GM15510 (cell line): ENCODE measurements around the gene RNU7-1.

Experiments
- POLR2A ChIP-seq: IDR thresholded peaks from 3 replicates; pipeline ENCODE4 v1.6.1; 2011; ENCODE audit warnings: borderline replicate concordance; ENCODE audit not compliant: insufficient read length; ENCODE audit errors: extremely low read depth

The RNU7-1 gene

DNA sequence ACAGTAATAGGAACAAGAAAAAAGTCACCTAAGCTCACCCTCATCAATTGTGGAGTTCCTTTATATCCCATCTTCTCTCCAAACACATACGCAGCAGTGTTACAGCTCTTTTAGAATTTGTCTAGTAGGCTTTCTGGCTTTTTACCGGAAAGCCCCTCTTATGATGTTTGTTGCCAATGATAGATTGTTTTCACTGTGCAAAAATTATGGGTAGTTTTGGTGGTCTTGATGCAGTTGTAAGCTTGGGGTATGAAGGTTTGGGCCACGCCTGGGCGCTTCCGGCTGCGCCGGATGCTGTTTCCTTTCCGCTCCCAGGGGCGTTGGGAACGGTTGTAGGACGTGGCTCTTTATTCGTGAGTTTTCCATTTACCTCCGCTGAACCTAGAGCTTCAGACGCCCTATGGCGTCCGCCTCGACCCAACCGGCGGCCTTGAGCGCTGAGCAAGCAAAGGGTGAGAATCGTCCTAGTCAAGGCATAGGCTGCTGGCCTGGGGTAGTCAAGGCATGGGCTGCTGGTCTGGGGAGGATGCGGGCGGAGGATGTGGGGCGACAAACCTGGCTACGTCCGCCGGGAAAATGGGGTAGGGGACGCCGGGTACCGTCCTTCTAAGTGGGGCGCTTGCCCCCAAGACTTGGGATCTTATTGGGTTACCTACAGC, at the start of gene RNU7-1, which contains the start of gene C12orf57:
RNU7-1 (plus strand) TSS at position 95 of the 659 bp plus-strand sequence.
C12orf57 (plus strand) TSS at position 301 of the 659 bp plus-strand sequence; CDS start at position 401, 100 bp downstream.
- TF ChIP-seq POLR2A, result peak; percentile 99

GRCh38 chr12:6894321-6894720, 49.3 kb upstream of the RNU7-1 start:
- TF ChIP-seq POLR2A, result no peak

DNA sequence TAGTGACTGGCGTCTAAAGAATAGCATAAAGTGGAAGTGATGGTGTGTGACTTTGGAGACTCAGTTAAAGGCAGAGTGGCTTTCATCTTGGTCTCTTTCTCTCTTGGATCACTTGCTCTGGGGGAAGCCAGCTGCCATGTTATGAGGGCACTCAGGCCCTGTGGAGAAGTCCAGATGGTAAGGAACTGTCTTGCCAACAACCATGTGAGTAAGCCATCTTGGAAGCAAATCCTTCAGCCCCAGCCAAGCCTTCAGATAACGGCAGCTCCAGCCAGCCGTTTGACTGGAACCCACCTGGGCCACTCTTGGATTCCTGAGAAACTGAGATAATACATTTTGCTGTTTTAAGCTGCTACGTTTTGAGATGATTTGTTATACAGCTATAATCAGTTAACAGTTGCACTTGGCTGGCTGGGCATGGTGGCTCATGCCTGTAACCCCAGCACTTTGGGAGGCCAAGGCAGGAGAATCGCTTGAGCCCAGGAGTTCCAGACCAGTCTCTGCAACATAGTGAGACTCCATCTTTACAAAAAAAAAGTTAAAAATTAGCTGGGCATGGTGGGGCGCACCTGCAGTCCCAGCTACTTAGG, 46.7 kb upstream of the RNU7-1 start:
- no peak for TF ChIP-seq POLR2A

GRCh38 chr12:6899427-6899826, 44.2 kb upstream of the RNU7-1 start:
- TF ChIP-seq POLR2A, result no peak

DNA sequence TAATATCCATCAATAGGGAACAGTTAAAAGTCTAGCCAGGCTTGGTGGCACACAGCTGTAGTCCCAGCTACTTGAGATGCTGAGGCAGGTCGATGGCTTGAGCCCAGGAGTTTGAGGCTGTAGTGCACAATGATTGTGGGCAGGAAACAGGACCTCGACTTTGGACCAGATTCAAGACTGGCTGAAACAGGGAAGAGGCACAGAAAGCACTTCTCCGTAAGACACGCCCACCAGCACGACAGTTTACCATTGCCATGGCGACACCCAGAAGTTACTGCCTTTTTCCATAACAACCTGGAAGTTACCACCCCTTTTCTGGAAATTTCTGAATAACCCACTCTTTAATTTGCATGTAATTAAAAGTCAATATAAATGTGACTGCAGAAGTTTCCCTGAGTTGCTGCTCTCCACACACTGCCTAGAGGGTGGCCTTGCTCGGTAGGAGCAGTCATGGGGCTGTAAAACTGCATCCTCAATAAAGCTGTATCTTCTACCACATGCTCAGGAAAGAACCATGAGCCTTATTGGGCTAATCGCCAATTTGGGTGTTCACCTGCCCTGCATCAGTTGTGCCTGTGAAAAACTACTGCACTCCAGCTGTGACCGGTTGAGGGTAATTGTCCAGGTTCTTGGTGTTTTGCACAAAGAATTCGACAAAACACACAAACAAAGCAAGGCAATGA, 43.6 kb upstream of the RNU7-1 start:
- TF ChIP-seq POLR2A, result no peak

DNA sequence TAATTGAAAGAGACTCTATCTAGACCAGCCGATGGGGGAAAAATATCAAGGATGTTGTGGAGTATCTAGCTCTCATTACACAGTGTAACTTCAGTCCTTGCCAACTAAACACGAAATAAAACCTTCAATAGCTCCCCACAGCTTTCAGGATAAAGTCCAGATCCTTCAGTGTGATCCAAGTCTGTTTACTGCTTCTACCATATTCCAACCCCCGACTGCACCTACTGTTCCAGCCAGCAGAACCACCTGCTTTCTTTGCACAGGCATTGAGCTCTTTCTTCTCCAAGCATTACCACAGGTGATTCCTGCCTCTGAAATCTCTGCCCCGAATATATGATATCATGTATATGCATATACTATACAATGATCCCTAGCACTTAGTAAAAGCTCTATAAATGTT, 41.2 kb upstream of the RNU7-1 start:
- TF ChIP-seq POLR2A, result no peak

DNA sequence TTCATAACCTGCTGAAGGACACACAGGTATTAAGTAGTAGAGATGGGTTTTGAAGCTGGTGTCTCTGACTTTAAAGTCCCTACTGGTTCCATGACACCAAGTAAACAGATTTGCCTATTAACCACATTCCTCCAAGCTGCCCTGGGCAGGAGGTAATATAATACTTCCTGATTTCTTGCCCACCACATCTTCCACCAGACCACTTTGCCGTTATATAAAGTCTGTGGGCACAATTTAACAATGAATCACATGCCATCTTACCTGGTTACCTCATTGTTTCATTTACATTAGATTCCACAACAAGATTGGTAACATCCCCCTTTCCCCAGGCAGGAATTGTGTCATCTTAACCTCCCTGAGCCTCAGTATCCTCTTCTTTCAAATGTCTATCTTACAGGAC, 39.9 kb upstream of the RNU7-1 start:
- no peak for TF ChIP-seq POLR2A

GRCh38 chr12:6904280-6905276, 39.0 kb upstream of the RNU7-1 start, which contains the start of gene LRRC23:
LRRC23 (plus strand) TSS chr12:6904822; CDS start chr12:6905634, 812 bp downstream.
- peak; percentile 50 for TF ChIP-seq POLR2A

DNA sequence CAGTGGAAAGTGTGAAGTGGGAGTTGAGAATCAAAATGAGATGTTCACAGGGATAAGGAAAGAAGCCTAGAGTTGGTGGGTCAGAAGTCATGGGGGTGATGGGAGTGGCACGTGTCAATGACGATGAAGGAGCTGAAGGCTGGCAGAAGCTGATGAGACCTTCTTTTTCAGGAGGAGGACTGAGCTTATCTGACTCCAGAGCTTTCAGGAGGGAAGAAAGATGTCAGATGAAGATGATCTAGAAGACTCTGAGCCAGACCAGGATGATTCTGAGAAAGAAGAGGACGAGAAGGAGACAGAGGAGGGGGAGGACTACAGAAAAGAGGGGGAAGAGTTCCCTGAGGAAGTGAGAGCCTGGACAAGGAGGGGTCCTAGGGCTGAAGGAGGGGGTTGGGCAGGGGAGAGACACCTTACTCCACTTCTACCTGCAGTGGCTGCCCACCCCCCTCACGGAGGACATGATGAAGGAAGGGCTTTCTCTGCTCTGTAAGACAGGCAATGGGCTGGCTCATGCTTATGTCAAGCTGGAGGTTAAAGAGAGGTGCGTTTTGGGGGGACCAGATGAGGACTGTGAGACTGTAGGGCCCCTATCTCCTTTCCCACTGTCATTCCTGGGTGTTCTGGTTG, 38.1 kb upstream of the RNU7-1 start:
- no peak for TF ChIP-seq POLR2A

- no peak for TF ChIP-seq POLR2A
These were observed 34.0 kb upstream of the RNU7-1 start for GRCh38 chr12:6909421-6910145.

GRCh38 chr12:6912164-6912935, 31.3 kb upstream of the RNU7-1 start:
- TF ChIP-seq POLR2A, result no peak

GRCh38 chr12:6914246-6914946, 29.2 kb upstream of the RNU7-1 start, which contains the start of gene ENO2:
ENO2 (plus strand) TSS chr12:6914580; CDS start chr12:6915833, 1,253 bp downstream.
- peak; percentile 55 for TF ChIP-seq POLR2A
